GM12891 (cell line): ENCODE data around the gene IL17D.
A peak's percentile ranks its signal among the peaks of the same experiment; 100 is the strongest.

Experiments used
- DNase-seq: peaks from one replicate; pipeline ENCODE4 v3.0.0; 2011; ENCODE audit warnings: low spot score; ENCODE audit not compliant: insufficient read length
- FAIRE-seq: peaks from 2 replicates; lab custom pipeline; 2011; peaks lifted over from hg19 to GRCh38; lab: Jason Lieb, UNC
- PAX5 ChIP-seq: IDR thresholded peaks from 2 replicates; pipeline ENCODE4 v1.6.1; 2011; ENCODE audit warnings: low read length, moderate library complexity, mild to moderate bottlenecking; ENCODE audit not compliant: insufficient read depth, severe bottlenecking
- POLR2A ChIP-seq: IDR thresholded peaks from 2 replicates; pipeline ENCODE4 v1.6.1; 2011; ENCODE audit warnings: low read depth, low read length, control low read depth
- POLR2AphosphoS5 ChIP-seq: IDR thresholded peaks from 2 replicates; pipeline ENCODE4 v1.6.1; 2011; ENCODE audit warnings: low read depth, low read length, control low read depth
- POU2F2 ChIP-seq: IDR thresholded peaks from 2 replicates; pipeline ENCODE4 v1.6.1; 2011; ENCODE audit warnings: low read depth, mild to moderate bottlenecking, control low read depth, low read length, moderate library complexity
- SPI1 ChIP-seq: IDR thresholded peaks from 2 replicates; pipeline ENCODE4 v1.6.1; 2011; ENCODE audit warnings: low read depth, low read length, control low read depth
- TAF1 ChIP-seq: IDR thresholded peaks from 2 replicates; pipeline ENCODE4 v1.6.1; 2011; ENCODE audit warnings: low read depth, low read length, control low read depth

IL17D gene

GRCh38 chr13:20686863-20687579 is 16.5 kb upstream of the IL17D start:
- DNase-seq (no peak), FAIRE-seq (no peak)
- TF ChIP-seq PAX5 (no peak), POLR2A (no peak), POU2F2 (no peak), SPI1 (no peak), TAF1 (no peak), POLR2AphosphoS5 (no peak)

- FAIRE-seq (no peak), DNase-seq (no peak)
- TF ChIP-seq TAF1 = no peak
- no peak for TF ChIP-seq POU2F2
- TF ChIP-seq POLR2A = no peak
- no peak for TF ChIP-seq POLR2AphosphoS5
- TF ChIP-seq PAX5 = no peak
- TF ChIP-seq SPI1 = no peak
Observed at GRCh38 chr13:20689291-20689690, 14.2 kb upstream of the IL17D start.

GRCh38 chr13:20691616-20692015 is 11.9 kb upstream of the IL17D start:
- TF ChIP-seq TAF1 (no peak), POLR2AphosphoS5 (no peak), POLR2A (no peak), POU2F2 (no peak), PAX5 (no peak), SPI1 (no peak)
- FAIRE-seq (no peak), DNase-seq (no peak)

GRCh38 chr13:20696073-20696472 is 7.4 kb upstream of the IL17D start:
- TF ChIP-seq POLR2A (no peak), PAX5 (no peak), POLR2AphosphoS5 (no peak), TAF1 (no peak), SPI1 (no peak), POU2F2 (no peak)
- no peak for DNase-seq
- no peak for FAIRE-seq

- FAIRE-seq (no peak), DNase-seq (no peak)
- TF ChIP-seq POLR2A (no peak), POLR2AphosphoS5 (no peak), POU2F2 (no peak), SPI1 (no peak), TAF1 (no peak), PAX5 (no peak)
Observed at GRCh38 chr13:20699715-20700114, 3.8 kb upstream of the IL17D start.

GRCh38 chr13:20700288-20700687 is 3.2 kb upstream of the IL17D start:
- DNase-seq (no peak), FAIRE-seq (no peak)
- TF ChIP-seq POU2F2 (no peak), POLR2A (no peak), SPI1 (no peak), POLR2AphosphoS5 (no peak), PAX5 (no peak), TAF1 (no peak)

GRCh38 chr13:20701461-20701860 is 2.0 kb upstream of the IL17D start:
- no peak for FAIRE-seq

GRCh38 chr13:20702530-20702914 is 977 bp upstream of the IL17D start:
- no peak for DNase-seq
- no peak for TF ChIP-seq POLR2A
- no peak for TF ChIP-seq SPI1
- no peak for TF ChIP-seq TAF1
- TF ChIP-seq POLR2AphosphoS5 = no peak
- TF ChIP-seq PAX5 = no peak
- TF ChIP-seq POU2F2 = no peak
- FAIRE-seq = peak; percentile 82

More at GRCh38 chr13:20701461-20701860, 2.0 kb upstream of the IL17D start:
- no peak for TF ChIP-seq POU2F2
- TF ChIP-seq PAX5 = no peak
- no peak for TF ChIP-seq TAF1
- TF ChIP-seq POLR2A = no peak
- no peak for TF ChIP-seq SPI1
- TF ChIP-seq POLR2AphosphoS5 = no peak
- no peak for DNase-seq

GRCh38 chr13:20703780-20704458 is 420 bp downstream of the IL17D start:
- DNase-seq (peak; percentile 94), FAIRE-seq (peak; percentile 97)
- TF ChIP-seq POLR2AphosphoS5 (no peak), PAX5 (peak; percentile 13)
